RWPE1 (cell line): ENCODE results near the gene ADGRG6.
A peak's percentile ranks its signal among the peaks of the same experiment; 100 is the strongest.

Source experiments
- CTCF ChIA-PET: fragments of 350-600 bp; sonication (Branson Sonifier 250); formaldehyde crosslinking; extraction: SDS; loops from one replicate; lab custom pipeline; 2021; lab: Yijun Ruan, JAX
- POLR2A ChIA-PET: fragments of 400-600 bp; formaldehyde crosslinking; extraction: SDS; loops from one replicate; lab custom pipeline; 2020; ENCODE audit warnings: antibody characterized with exemption; ENCODE audit not compliant: low non-redundant PET; lab: Yijun Ruan, JAX
- DNase-seq: peaks from one replicate; pipeline ENCODE4 v3.0.0; 2012; ENCODE audit warnings: low spot score
- H3K27ac ChIP-seq: fragments of 450-650 bp; 2 replicates; pipeline ENCODE4 v1.5.1; 2017
- CTCF ChIP-seq: fragments of 450-650 bp; conservative IDR thresholded peaks from 2 replicates; pipeline ENCODE4 v1.5.1; 2017; ENCODE audit warnings: low read depth, mild to moderate bottlenecking

Gene ADGRG6

GRCh38 chr6:142322066-142322465, 20.3 kb downstream of the ADGRG6 start:
- POLR2A ChIA-PET = no interaction called here
- CTCF ChIA-PET = no interaction called here
- no peak for TF ChIP-seq CTCF
- DNase-seq = no peak
- no peak overlapping the region for H3K27ac ChIP-seq

GRCh38 chr6:142322504-142323198, 20.8 kb downstream of the ADGRG6 start:
- ChIA-PET POLR2A (no interaction called here), CTCF (no interaction called here)
- no peak for DNase-seq
- no peak overlapping the region for H3K27ac ChIP-seq
- no peak for TF ChIP-seq CTCF

- POLR2A ChIA-PET = no interaction called here
- H3K27ac ChIP-seq = no peak overlapping the region
- no peak for TF ChIP-seq CTCF
- CTCF ChIA-PET = no interaction called here
- peak; percentile 33 for DNase-seq
Observed at GRCh38 chr6:142323377-142323776, 21.6 kb downstream of the ADGRG6 start.

GRCh38 chr6:142324111-142324510, 22.3 kb downstream of the ADGRG6 start:
- ChIA-PET POLR2A (no interaction called here), CTCF (no interaction called here)
- no peak overlapping the region for H3K27ac ChIP-seq
- no peak for DNase-seq
- TF ChIP-seq CTCF = no peak

- H3K27ac ChIP-seq = no peak overlapping the region
- DNase-seq = no peak
- ChIA-PET POLR2A (no interaction called here), CTCF (no interaction called here)
- no peak for TF ChIP-seq CTCF
Observed at GRCh38 chr6:142325111-142325510, 23.3 kb downstream of the ADGRG6 start.

- no peak for TF ChIP-seq CTCF
- H3K27ac ChIP-seq = no peak overlapping the region
- DNase-seq = no peak
Observed at GRCh38 chr6:142326540-142326939, 24.7 kb downstream of the ADGRG6 start.

More at GRCh38 chr6:142326540-142326939, 24.7 kb downstream of the ADGRG6 start:
- ChIA-PET POLR2A (no interaction called here), CTCF (no interaction called here)
